Left ventricle myocardium inferior (tissue), 1 donor: ENCODE measurements around the gene PLB1. TPM values are rescaled to one million over a fixed set of nuclear protein-coding genes. Genes with fewer than 3 reads are reported as not detected.

Source experiments
- DNase-seq: peaks from one replicate; pipeline ENCODE4 v3.0.0-alpha.2; 2020
- H3K27ac ChIP-seq: fragments of 200-600 bp; replicated peaks from 2 replicates; pipeline ENCODE4 v1.8.0; 2021
- H3K27me3 ChIP-seq: fragments of 200-600 bp; 2 replicates; pipeline ENCODE4 v1.8.0; 2021; ENCODE audit warnings: low read depth
- H3K36me3 ChIP-seq: fragments of 200-600 bp; 2 replicates; pipeline ENCODE4 v1.8.0; 2021
- H3K4me1 ChIP-seq: fragments of 200-600 bp; 2 replicates; pipeline ENCODE4 v1.8.0; 2021
- H3K4me3 ChIP-seq: fragments of 200-600 bp; 2 replicates; pipeline ENCODE4 v1.8.0; 2021; ENCODE audit warnings: mild to moderate bottlenecking, moderate library complexity
- H3K9me3 ChIP-seq: fragments of 200-600 bp; replicated peaks from 2 replicates; pipeline ENCODE4 v1.8.0; 2021
- CTCF ChIP-seq: fragments of 200-600 bp; IDR thresholded peaks from 2 replicates; pipeline ENCODE4 v1.8.0; 2021; ENCODE audit warnings: antibody characterized with exemption, mild to moderate bottlenecking, borderline replicate concordance
- intact Hi-C: fragments of 100-400 bp; cut with micrococcal nuclease; formaldehyde crosslinking; loops from one replicate; pipeline ENCODE4 v1.11.0; 2022
- total RNA-seq: library from RNA; stranded (reverse); fragmentation: NEBNext Ultra II Directional; extraction: Animal tissue kit (Norgen Biotek cat#: 25700); gene quantifications from one replicate; pipeline ENCODE4 v1.2.1, GENCODE V29; 2021
- donor health status: DM: no; HTN: yes; CAD: no; lungs with severe emphysema.

PLB1 gene
- total RNA-seq, 1 donor from 2014 or later = 2.4 TPM

GRCh38 chr2:28534817-28535216 lies 39.0 kb downstream of the PLB1 start:
- no peak overlapping the region for H3K27ac ChIP-seq
- no peaks in the 10 kb centered on the region for H3K4me1 ChIP-seq
- DNase-seq = no peak
- H3K9me3 ChIP-seq = no peaks in the 10 kb centered on the region
- H3K36me3 ChIP-seq = no peaks in the 10 kb centered on the region
- no peaks in the 10 kb centered on the region for H3K27me3 ChIP-seq
- intact Hi-C loops = no loop called here
- TF ChIP-seq CTCF = no peak
- no peak overlapping the region for H3K4me3 ChIP-seq

- no peak overlapping the region for H3K27ac ChIP-seq
- no peaks in the 10 kb centered on the region for H3K9me3 ChIP-seq
- no peak for DNase-seq
- H3K36me3 ChIP-seq = no peaks in the 10 kb centered on the region
- intact Hi-C loops = no loop called here
- no peak for TF ChIP-seq CTCF
- no peaks in the 10 kb centered on the region for H3K4me1 ChIP-seq
- H3K27me3 ChIP-seq = peaks cover 26% of the 10 kb centered on the region
- no peak overlapping the region for H3K4me3 ChIP-seq
Observed at GRCh38 chr2:28538134-28538533, 42.3 kb downstream of the PLB1 start.

GRCh38 chr2:28538652-28539051 lies 42.8 kb downstream of the PLB1 start:
- intact Hi-C loops = no loop called here
- Histone ChIP-seq H3K27ac (no peak overlapping the region), H3K4me1 (no peaks in the 10 kb centered on the region), H3K36me3 (no peaks in the 10 kb centered on the region), H3K9me3 (no peaks in the 10 kb centered on the region), H3K4me3 (no peak overlapping the region), H3K27me3 (peaks cover 27% of the 10 kb centered on the region)
- TF ChIP-seq CTCF = no peak
- DNase-seq = no peak

GRCh38 chr2:28539118-28539541 lies 43.3 kb downstream of the PLB1 start:
- Histone ChIP-seq H3K9me3 (no peaks in the 10 kb centered on the region), H3K36me3 (no peaks in the 10 kb centered on the region), H3K27ac (no peak overlapping the region), H3K27me3 (peaks cover 28% of the 10 kb centered on the region), H3K4me1 (no peaks in the 10 kb centered on the region), H3K4me3 (no peak overlapping the region)
- intact Hi-C loops = no loop called here
- DNase-seq = no peak
- TF ChIP-seq CTCF = no peak

GRCh38 chr2:28543316-28544035 lies 47.6 kb downstream of the PLB1 start:
- TF ChIP-seq CTCF = no peak
- peaks cover 35% of the 10 kb centered on the region for H3K27me3 ChIP-seq

More at GRCh38 chr2:28543316-28544035, 47.6 kb downstream of the PLB1 start:
- intact Hi-C loops = no loop called here
- no peak for DNase-seq
- H3K36me3 ChIP-seq = no peaks in the 10 kb centered on the region
- H3K9me3 ChIP-seq = no peaks in the 10 kb centered on the region
- no peak overlapping the region for H3K4me3 ChIP-seq
- H3K4me1 ChIP-seq = no peaks in the 10 kb centered on the region
- H3K27ac ChIP-seq = no peak overlapping the region
